COLO829 (cell line): ENCODE results near the gene CTNNBL1.
"Not testable (repeated sequence)": the region's sequence is repeated elsewhere in the genome, so short reads cannot be mapped to it uniquely, and the experiment has no call there.

ENCODE experiments used
- DNase-seq: peaks from one replicate; pipeline ENCODE4 v3.0.0; 2012; ENCODE audit warnings: low spot score

Gene CTNNBL1

DNA sequence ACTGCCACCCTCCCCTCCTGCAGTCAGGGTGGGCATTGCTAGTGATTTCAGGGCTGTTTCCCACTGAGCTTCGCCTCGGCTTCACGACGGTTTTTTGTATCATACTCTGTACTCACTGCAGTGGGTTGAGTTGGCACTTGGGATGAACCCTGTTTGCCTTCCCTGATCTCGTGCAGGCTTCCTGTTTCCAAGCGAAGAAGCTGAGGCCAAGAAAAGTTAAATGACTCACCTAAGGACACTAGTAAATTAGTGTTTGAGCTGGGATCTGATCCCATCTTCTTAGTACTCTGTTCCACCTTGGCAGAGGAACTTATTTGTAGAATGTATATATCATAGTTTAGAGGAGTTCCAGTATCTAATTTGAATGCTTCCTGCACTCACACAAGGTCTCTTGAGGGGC lies 158.8 kb downstream of the CTNNBL1 start:
- no peak for DNase-seq

- DNase-seq: no peak
These were observed 160.1 kb downstream of the CTNNBL1 start for GRCh38 chr20:37853823-37854375.

DNA sequence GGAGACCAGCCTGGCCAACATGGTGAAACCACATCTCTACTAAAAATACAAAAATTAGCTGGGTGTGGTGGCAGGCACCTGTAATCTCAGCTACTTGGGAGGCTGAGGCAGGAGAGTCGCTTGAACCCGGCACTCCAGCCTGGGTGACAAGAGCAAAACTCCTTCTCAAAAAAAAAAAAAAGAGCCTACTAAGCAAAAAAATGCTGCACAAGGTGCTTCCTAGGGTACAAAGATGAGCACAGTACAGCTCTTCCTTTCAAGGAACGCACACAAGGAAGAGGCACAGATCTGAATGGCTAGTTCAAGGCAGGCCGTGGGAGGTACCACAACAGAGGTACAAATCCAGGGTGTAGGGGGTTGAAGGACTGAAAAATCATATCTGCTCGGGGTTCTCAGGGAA lies 162.2 kb downstream of the CTNNBL1 start:
- DNase-seq: not testable (repeated sequence)

GRCh38 chr20:37856932-37857660 lies 163.3 kb downstream of the CTNNBL1 start:
- DNase-seq: peak; percentile 94

GRCh38 chr20:37859406-37860171 lies 165.8 kb downstream of the CTNNBL1 start:
- DNase-seq: no peak

DNA sequence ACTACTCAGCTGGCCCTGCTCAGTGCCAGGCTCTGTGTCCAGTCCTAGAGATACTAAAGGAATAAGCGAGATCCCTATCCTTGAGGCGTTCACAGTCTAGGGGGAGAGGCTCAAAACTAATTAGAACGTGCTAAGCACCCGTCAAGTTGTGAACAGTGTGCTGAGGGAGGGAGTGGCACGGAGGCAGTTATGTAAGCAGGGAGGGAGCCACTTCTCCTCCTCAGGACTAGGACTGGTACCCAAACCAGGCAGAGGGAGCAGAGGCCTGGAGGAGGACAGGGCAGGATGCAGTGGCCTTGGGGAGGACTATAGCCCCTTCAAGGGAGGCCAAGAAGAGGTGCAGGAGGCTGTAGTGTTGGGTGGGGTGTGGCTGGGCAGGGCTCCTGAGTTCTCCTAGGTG lies 169.5 kb downstream of the CTNNBL1 start:
- no peak for DNase-seq

DNA sequence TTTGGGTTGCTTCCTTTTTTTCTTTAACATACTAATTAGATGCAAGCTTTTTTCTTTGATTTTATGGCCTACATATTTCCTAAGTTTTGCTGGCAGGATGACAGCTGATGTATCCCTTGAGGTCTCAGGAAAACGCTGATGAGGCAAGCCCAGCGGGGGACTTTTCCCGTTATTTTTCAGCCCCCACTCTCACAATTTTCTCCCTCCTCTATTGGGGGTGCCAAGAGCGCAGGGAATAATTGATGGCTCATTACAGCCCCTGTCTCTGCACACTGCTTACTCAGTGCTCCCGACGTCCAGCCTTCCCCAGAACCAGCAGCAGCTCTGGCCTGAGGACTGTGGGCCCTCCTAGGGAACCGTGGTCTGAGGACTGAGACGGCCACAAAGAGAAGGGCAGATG lies 170.5 kb downstream of the CTNNBL1 start:
- no peak for DNase-seq

DNA sequence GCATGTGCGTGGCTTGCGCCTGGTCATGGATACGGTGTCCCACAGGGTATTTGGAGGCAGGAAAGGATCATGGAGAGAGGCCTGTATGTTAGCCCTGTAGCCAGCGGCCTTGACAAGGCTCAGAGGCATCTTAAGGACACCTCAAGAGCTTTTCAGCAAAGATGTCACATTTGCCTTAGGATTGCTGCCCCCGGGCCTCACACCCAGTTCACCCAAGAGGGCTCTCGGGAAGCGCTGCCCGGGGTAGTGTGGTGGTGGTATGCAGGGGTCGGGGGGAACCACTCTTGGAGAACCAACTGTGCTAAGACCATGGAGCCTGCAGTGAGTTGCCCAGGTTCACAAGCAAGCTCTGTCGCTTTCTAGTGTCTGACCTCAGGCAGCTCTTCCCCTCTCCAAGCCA lies 172.2 kb downstream of the CTNNBL1 start:
- DNase-seq: no peak

DNA sequence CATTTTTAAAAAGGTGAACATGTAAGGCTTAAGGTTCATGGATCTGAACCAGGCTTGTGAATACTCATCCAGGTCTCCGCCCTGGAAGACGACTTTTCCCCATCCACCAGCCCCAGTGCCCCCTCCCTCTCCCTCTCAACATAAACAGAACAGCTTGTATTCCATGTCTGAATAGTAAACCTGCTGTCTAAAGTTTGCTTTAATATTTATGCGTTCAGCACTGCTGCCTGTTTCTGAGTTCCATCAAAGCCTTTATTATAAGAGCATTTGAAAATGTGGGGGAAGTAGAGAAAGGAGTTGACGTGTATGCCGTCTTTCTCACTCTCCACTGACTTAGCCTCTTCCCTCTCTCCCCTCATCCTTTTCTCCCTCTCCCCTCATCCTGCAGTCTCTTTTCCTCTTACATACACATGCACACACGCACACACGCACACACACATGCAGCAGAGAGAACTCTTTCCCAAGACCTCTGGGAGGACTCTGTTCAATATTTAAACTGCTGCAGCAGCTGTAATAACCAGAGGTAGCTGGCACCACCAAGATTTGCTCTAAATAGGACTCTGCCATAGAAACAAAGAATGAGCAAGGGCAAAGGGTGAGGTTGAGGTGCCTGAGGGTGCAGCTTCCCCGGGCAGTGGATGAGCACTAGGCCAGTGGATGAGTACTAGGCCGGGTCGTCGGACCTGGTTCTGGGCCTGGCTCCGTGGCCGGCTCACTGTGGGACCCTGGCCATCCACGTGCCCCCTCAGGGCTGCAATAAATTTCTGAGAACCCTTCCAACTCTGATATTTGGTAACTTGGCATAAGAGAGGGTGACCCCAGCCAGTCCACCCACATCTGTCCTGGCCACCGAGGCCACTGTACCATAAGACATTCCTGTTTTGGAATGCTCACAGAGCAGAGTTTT lies 173.7 kb downstream of the CTNNBL1 start:
- DNase-seq: no peak

DNA sequence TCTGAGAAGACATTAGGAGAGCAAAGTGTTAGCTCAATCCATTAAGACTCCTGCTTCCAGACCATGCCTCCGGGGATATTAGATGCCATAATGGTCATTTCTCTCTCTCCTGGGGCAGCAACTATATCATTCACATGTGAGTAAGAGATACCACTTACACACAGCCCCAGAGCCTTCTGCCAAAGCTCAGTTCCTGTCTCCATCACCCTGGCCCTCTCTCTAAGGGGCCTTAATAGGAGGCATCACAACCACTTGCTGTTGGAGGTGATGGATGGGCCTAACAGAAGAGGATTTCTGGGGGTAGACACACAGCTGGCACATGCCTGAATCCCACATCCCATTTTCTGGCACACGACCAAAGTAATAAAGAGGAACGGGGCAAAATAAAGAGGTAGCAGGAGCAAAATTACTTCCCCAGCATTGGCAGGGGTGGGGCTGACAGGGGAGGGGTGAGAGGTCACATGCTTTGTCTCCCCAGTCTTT lies 175.1 kb downstream of the CTNNBL1 start:
- no peak for DNase-seq

- no peak for DNase-seq
These were observed 175.6 kb downstream of the CTNNBL1 start for GRCh38 chr20:37869334-37869861.

DNA sequence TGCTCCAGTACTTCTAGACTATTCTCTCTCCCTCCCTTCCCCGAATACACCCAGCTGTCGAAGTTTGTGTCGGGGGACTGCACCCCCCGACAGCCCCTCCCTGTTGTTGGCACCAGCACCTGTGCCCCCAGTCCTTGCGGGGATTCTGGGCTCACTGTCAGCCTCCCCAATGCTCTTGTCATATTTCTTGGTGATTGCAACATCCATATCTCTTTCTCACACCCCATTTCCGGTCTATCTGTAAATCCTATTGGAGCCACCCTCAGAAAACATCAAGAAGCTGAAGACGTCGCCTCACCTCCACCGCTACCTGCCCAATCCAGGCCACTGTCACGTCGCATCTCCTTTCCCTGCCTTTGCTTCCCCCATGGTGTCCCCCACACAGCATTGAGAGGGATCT lies 176.5 kb downstream of the CTNNBL1 start:
- DNase-seq: no peak

DNA sequence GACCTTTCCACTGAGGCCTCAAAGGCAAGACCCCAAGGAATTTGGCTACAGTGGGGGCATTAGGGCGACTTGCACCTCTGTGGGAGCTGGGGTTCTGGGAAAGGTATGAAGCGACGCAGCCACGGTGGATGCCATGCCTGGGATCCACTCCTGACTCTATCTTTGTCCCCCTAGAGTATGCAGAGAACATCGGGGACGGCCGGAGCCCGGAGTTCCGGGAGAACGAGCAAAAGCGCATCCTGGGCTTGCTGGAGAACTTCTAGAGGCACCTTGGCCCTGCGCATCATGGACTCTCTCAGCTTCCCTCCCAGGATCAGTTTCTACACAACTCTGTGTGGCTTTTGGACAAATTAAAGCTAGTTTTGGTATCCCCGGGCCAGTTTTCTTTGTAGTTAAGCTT lies 177.9 kb downstream of the CTNNBL1 start:
- no peak for DNase-seq

DNA sequence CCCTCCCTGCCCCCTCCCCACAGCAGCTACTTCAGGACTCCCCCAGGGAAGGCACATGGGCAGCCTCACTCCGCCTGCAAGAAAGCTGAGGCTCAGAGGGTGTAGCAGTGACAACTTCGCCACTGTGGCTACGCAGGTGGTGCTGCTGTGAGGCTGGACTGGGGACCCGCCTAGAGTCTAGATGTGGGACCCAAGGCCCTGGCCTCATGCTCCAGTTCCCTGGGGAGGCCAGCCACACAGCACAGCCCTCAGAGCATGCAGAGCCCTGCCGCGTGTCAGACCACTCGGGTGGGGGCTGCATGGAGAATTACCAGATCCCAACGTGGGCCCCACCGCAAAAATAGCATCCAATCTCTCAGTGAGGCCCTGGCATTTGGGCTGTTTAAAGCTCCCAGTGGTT lies 178.3 kb downstream of the CTNNBL1 start:
- no peak for DNase-seq

DNA sequence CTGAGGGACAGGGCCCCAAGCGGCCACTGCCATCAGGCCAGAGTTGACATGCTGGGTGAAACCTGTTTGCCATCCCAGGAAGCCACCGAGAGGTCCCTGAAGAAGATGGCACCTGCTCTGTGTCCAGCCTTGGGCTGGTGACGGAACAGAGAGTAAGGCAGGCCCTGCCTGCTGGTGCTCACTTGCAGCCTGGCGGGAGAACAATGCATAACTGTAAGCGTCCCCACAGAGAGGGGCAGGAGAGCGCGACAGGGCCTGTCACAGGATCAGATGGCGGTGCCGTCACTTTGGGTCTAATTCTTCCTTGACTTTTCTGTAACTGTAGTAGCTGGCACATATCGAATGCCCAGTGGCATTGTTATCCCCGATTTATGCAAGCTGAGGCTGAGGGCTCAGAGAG lies 180.1 kb downstream of the CTNNBL1 start:
- no peak for DNase-seq

GRCh38 chr20:37875460-37876175 lies 181.8 kb downstream of the CTNNBL1 start:
- DNase-seq: no peak

DNA sequence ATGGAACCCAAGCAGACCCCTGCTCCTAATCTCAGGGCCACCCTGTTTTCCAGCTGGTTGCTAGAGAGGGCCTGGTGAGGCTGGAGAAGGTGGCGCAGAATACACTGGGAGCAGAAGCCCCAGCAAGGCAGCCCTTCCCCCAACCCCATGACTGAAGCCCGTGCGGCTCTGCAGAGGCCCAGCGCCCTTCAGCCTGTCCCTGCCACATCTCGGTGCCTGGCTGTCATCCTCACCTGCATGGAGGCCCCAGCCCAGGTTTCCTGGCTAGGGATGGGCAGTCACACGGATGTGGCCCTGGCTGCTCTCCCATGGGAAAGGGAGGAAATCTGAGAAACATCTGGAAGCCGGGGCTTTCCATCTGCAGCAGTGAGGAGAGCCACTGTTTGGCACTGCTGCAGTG lies 183.0 kb downstream of the CTNNBL1 start:
- DNase-seq: no peak

DNA sequence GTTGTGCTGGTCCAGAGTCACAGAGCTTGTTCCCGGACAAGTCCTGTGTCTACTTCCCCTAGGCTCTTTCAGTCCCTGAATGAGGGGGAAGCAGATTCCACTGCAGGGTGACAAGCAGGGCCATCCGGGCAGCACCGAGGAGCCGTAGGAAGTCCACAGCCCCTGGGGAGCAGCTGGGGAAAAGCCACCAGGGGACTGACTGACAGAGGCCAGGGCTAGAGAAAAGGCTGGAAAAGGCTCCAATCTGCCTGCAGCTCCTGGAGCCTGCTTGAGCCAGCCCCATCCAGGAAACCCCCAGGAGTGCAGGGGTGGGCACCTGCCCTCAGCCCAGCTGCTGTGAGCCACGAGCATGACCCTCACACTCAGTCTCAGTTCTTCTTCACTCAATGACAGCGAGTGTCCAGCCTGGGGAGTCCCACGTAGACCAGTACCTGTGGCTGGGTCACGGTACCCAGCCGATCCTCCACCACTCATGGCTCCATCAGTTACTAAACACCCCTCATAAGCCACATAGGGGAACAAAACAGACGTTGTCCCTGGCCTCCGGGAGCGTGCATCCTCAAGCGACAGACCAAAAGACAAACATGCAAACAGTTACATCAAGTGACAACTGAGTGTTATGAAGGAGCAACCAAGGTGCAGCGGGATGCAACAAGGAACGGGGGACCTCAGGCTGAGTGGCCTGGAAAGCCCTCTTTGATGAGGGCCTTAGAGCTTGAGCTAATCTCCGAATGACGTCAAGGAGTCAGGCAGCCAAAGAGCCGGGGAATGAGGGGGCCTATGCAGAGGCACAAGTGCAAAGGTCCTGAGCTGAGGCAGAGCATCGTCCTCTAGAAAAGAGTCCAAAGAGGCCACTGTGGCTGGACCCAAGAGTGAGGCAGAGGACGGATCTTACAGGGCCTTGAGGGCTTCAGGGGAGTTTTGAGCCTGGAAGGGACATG lies 184.3 kb downstream of the CTNNBL1 start:
- no peak for DNase-seq

GRCh38 chr20:37878835-37879599 lies 185.2 kb downstream of the CTNNBL1 start:
- DNase-seq: no peak
